Adrenal gland (tissue), 12 donors: ENCODE measurements around the gene DISP2. TPM values are rescaled to one million over a fixed set of nuclear protein-coding genes. Genes with fewer than 3 reads are reported as not detected.

Experiments
- DNase-seq, 7 donors: peaks; one replicate each; pipeline ENCODE4 v3.0.0-alpha.2; 2019 to 2020
- H3K27ac ChIP-seq, 5 donors: fragments of 200-600 bp; sonication (generic) in 4 of 5; 1 replicate in 3 of 5; 2 replicates in 2 of 5; pipeline versions ENCODE4 v1.5.1 to v1.8.0; 2016 to 2020; ENCODE audit warnings: mild to moderate bottlenecking in 1 of 5
- H3K27me3 ChIP-seq: fragments of 200-600 bp; 2 replicates; pipeline ENCODE4 v1.8.0; 2021
- H3K36me3 ChIP-seq, 2 donors: fragments of 200-600 bp; replicated peaks in 1 of 2; 1 replicate in 1 of 2; 2 replicates in 1 of 2; pipeline versions ENCODE4 v1.5.1 to v1.8.0; 2018 to 2022
- H3K4me1 ChIP-seq, 2 donors: fragments of 200-600 bp; replicated peaks in 1 of 2; 1 replicate in 1 of 2; 2 replicates in 1 of 2; pipeline versions ENCODE4 v1.5.1 to v1.8.0; 2018 to 2021
- H3K4me3 ChIP-seq, 4 donors: fragments of 200-600 bp; sonication (generic) in 3 of 4; one replicate each; pipeline ENCODE4 v1.5.1; 2016 to 2018
- H3K9me3 ChIP-seq, 3 donors: fragments of 200-600 bp; sonication (generic) in 1 of 3; replicated peaks in 1 of 3; 1 replicate in 2 of 3; 2 replicates in 1 of 3; pipeline versions ENCODE4 v1.5.1 to v1.8.0; 2016 to 2021
- CTCF ChIP-seq, 6 experiments: fragments of 450-650 bp in 4 of 6; fragments of 200-600 bp in 2 of 6; sonication (generic) in 1 of 6; IDR thresholded peaks; 1 replicate in 5 of 6; 2 replicates in 1 of 6; pipeline versions ENCODE4 v1.5.1 to v1.8.0; 2016 to 2021; ENCODE audit warnings: antibody characterized with exemption in 6 of 6, mild to moderate bottlenecking in 2 of 6, moderate library complexity in 1 of 6
- POLR2A ChIP-seq, 2 donors: fragments of 450-650 bp; IDR thresholded peaks; one replicate each; pipeline ENCODE4 v1.6.1; 2017; ENCODE audit warnings: antibody characterized with exemption in 2 of 2, mild to moderate bottlenecking in 2 of 2, moderate library complexity in 1 of 2
- WGBS, 4 donors: extraction: QIAGEN DNeasy Blood & Tissue Kit in 2 of 4; methylation state at CpG; one replicate each; pipeline versions ENCODE4 v1.1.5 to v1.1.7; 2013 to 2017; 5-methylcytosine and 5-hydroxymethylcytosine counted together
- intact Hi-C, 2 donors: fragments of 100-400 bp; cut with DNase I; formaldehyde crosslinking; loops; one replicate each; pipeline versions ENCODE4 v1.14.1 to v1.15.0; 2022 to 2023
- polyA plus RNA-seq, 3 donors: library from polyadenylated mRNA; stranded (reverse); fragments of 200-250 nt in 2 of 3; fragments of 350-450 nt in 1 of 3; fragmentation: Illumina TruSeq in 1 of 3; extraction: RNeasy Lipid Tissue Mini Kit (QIAGEN cat#74804) in 1 of 3; gene quantifications; one replicate each; pipeline ENCODE4 v1.2.3, GENCODE V29; 2013 to 2014
- total RNA-seq, 9 donors: library from RNA; depleted of rRNA in 4 of 9; stranded (reverse); fragments of >200 nt in 4 of 9; fragments of 120-200 nt in 1 of 9; fragmentation: NEBNext Ultra II Directional in 1 of 9; extraction: Animal tissue kit (Norgen Biotek cat#: 25700) in 1 of 9; gene quantifications; one replicate each; pipeline versions ENCODE4 v1.1.0 to v1.2.4, GENCODE V29; 2013 to 2023
- donor health status: healthy with polysubstance abuse.
- donor health status: Bipolar disorder and iron deficiency.
- donor health status: DM: yes; HTN: yes; CAD: no.
- donor health status: DM: no; HTN: no; CAD: no.
- donor health status: DM: no; HTN: no; CAD: no.
- donor health status: DM: yes; HTN: yes; CAD: no.

The DISP2 gene
- total and polyA plus RNA-seq, 12 donors: 0.36 to 19.4 (median 1.2) TPM; not detected in 1

GRCh38 chr15:40407330-40407990 lies 49.4 kb downstream of the DISP2 start:
- Histone ChIP-seq H3K27ac (no peak overlapping the region), H3K4me1 (peaks cover 18 to 33% of the 10 kb centered on the region in 2 donors), H3K27me3 (no peaks in the 10 kb centered on the region), H3K4me3 (no peak overlapping the region), H3K9me3 (no peaks in the 10 kb centered on the region), H3K36me3 (peaks cover 0 to 43% of the 10 kb centered on the region in 2 donors)
- no peak for TF ChIP-seq CTCF (IDR thresholded peaks at IDR 0.05)
- TF ChIP-seq POLR2A (IDR thresholded peaks at IDR 0.05): no peak
- intact Hi-C loops: no loop called here
- no peak for DNase-seq
- 75 to 82% (median 82%) methylated on average over 6 to 8 of the region's 8 CpGs for WGBS, 4 donors

GRCh38 chr15:40409366-40409765 lies 51.3 kb downstream of the DISP2 start:
- Histone ChIP-seq H3K27me3 (no peaks in the 10 kb centered on the region), H3K4me3 (no peak overlapping the region), H3K36me3 (peaks cover 0 to 61% of the 10 kb centered on the region in 2 donors), H3K9me3 (no peaks in the 10 kb centered on the region), H3K27ac (no peak overlapping the region), H3K4me1 (peaks cover 20 to 33% of the 10 kb centered on the region in 2 donors)
- DNase-seq: no peak
- no peak for TF ChIP-seq CTCF (IDR thresholded peaks at IDR 0.05)
- no peak for TF ChIP-seq POLR2A (IDR thresholded peaks at IDR 0.05)
- WGBS, 4 donors: 65 to 74% (median 71%) methylated on average over 3 of the region's 3 CpGs
- intact Hi-C loops: no loop called here

GRCh38 chr15:40410476-40410875 lies 52.5 kb downstream of the DISP2 start:
- Histone ChIP-seq H3K4me1 (peaks cover 15 to 25% of the 10 kb centered on the region in 2 donors), H3K9me3 (no peaks in the 10 kb centered on the region), H3K27me3 (no peaks in the 10 kb centered on the region), H3K27ac (no peak overlapping the region), H3K4me3 (no peak overlapping the region), H3K36me3 (peaks cover 0 to 72% of the 10 kb centered on the region in 2 donors)
- TF ChIP-seq CTCF (IDR thresholded peaks at IDR 0.05): no peak
- TF ChIP-seq POLR2A (IDR thresholded peaks at IDR 0.05): no peak
- DNase-seq: no peak
- intact Hi-C loops: loop anchor here in 1 of 2 donors (10.0 kb wide), 1 partner anchor 46 kb away; no protein-coding TSS in a partner anchor
- 94 to 99% (median 95%) methylated on average over 10 to 11 of the region's 11 CpGs for WGBS, 4 donors

GRCh38 chr15:40412095-40412759 lies 54.2 kb downstream of the DISP2 start:
- DNase-seq: peak; percentile 51 to 86 (median 75)
- Histone ChIP-seq H3K4me1 (peaks cover 7 to 16% of the 10 kb centered on the region in 2 donors), H3K4me3 (no peak overlapping the region), H3K27ac (no peak overlapping the region), H3K27me3 (no peaks in the 10 kb centered on the region), H3K36me3 (peaks cover 0 to 85% of the 10 kb centered on the region in 2 donors), H3K9me3 (no peaks in the 10 kb centered on the region)
- TF ChIP-seq POLR2A (IDR thresholded peaks at IDR 0.05) (no peak), CTCF (IDR thresholded peaks at IDR 0.05) (no peak)
- intact Hi-C loops: loop anchor here in 1 of 2 donors (10.0 kb wide), 1 partner anchor 47 kb away; no protein-coding TSS in a partner anchor
- WGBS, 4 donors: 58 to 72% (median 68%) methylated on average over 7 of the region's 7 CpGs
